GM12864 (cell line): ENCODE results near the gene TLR8.

Source experiments
- DNase-seq: peaks from one replicate; pipeline ENCODE4 v3.0.0-alpha.2; 2011; ENCODE audit warnings: low read depth
- H3K4me3 ChIP-seq: 2 replicates; pipeline ENCODE4 v1.5.1; 2011; ENCODE audit warnings: mild to moderate bottlenecking, low read depth, low read length, control low read depth
- TF ChIP-seq, protein P1 (sequence below): IDR thresholded peaks from 2 replicates; pipeline ENCODE4 v1.5.1; 2011; ENCODE audit warnings: low read depth, mild to moderate bottlenecking, moderate library complexity, low read length, control low read depth, inconsistent platforms; ENCODE audit errors: missing control alignments

The TLR8 gene

DNA sequence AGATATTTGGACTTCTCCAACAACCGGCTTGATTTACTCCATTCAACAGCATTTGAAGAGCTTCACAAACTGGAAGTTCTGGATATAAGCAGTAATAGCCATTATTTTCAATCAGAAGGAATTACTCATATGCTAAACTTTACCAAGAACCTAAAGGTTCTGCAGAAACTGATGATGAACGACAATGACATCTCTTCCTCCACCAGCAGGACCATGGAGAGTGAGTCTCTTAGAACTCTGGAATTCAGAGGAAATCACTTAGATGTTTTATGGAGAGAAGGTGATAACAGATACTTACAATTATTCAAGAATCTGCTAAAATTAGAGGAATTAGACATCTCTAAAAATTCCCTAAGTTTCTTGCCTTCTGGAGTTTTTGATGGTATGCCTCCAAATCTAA, 19.3 kb upstream of the TLR8 start:
- no peak overlapping the region for H3K4me3 ChIP-seq
- no peak for DNase-seq
- TF ChIP-seq, protein P1, sequence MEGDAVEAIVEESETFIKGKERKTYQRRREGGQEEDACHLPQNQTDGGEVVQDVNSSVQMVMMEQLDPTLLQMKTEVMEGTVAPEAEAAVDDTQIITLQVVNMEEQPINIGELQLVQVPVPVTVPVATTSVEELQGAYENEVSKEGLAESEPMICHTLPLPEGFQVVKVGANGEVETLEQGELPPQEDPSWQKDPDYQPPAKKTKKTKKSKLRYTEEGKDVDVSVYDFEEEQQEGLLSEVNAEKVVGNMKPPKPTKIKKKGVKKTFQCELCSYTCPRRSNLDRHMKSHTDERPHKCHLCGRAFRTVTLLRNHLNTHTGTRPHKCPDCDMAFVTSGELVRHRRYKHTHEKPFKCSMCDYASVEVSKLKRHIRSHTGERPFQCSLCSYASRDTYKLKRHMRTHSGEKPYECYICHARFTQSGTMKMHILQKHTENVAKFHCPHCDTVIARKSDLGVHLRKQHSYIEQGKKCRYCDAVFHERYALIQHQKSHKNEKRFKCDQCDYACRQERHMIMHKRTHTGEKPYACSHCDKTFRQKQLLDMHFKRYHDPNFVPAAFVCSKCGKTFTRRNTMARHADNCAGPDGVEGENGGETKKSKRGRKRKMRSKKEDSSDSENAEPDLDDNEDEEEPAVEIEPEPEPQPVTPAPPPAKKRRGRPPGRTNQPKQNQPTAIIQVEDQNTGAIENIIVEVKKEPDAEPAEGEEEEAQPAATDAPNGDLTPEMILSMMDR, result no peak

DNA sequence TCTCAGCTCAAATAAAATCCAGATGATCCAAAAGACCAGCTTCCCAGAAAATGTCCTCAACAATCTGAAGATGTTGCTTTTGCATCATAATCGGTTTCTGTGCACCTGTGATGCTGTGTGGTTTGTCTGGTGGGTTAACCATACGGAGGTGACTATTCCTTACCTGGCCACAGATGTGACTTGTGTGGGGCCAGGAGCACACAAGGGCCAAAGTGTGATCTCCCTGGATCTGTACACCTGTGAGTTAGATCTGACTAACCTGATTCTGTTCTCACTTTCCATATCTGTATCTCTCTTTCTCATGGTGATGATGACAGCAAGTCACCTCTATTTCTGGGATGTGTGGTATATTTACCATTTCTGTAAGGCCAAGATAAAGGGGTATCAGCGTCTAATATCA, 18.7 kb upstream of the TLR8 start:
- TF ChIP-seq, protein P1, result no peak
- no peak overlapping the region for H3K4me3 ChIP-seq
- no peak for DNase-seq

DNA sequence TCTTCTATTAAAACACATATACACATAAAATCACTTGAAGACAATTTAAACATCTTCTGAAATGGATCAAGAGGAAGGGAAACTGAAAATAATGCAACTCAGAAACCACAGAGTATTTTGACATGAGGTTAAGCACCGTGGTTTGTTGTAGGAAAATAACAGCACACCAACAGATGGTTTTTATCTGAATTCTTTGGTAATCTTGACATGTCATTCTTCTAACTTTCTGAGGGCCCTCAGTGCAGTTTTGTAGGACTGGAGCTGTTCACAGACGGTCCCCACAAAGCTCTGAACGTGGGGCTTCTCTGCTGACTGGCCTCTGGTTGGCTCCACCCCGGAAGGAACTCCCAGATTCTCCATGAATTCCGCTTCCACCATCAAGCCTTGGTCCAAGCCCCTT, 16.0 kb upstream of the TLR8 start:
- TF ChIP-seq, protein P1, result no peak

DNA sequence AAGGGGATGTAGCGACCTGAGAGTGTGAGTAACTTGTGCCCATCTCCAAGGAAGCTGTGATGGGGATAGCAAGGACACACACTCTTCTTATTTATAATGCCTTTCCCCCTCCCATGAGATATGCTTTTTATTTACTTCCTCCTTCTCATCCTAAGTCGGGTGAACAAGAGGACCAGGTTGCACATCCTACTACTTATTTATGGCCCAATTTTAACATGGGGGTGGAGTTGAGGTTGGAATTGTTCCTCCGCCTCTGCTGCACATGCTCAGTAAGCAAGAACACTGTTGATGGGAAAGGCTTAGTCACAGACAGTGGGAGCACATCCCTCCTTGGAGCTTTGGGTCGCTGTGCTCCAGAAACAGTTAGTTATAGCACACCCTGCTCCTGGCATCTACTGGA, 15.2 kb upstream of the TLR8 start:
- no peak for DNase-seq
- no peak overlapping the region for H3K4me3 ChIP-seq
- TF ChIP-seq, protein P1, result no peak

More for the DNA sequence above, 16.0 kb upstream of the TLR8 start:
- H3K4me3 ChIP-seq, result no peak overlapping the region
- DNase-seq, result peak; percentile 54

DNA sequence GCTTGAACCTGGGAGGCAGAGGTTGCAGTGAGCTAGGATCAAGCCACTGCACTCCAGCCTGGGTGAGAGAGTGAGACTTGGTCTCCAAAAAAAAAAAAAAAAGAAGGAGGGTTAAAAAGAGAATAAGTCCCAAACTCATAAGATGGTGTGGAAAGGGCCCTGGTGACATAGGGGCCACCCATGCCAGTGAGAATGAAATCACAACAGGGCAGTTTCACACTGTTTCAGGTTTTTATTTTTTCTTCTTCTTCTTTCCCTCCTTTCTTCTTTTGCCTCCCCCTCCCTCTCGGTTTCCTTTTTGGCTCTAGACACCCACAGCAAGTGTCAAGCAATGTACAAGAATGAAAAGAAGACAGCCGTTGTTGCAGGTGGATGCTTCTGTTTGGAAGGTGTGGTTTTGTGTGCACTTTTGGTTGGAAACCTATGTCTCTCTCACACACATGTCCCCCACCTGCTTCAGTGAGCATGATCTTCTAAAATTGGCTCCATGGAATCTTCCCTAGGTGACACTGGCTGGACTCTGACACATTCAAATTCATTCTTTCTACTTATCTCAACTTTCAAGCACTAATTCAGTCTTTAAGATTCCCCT, 14.4 kb upstream of the TLR8 start:
- H3K4me3 ChIP-seq, result no peak overlapping the region
- peak; percentile 71 for DNase-seq
- TF ChIP-seq, protein P1, result no peak

DNA sequence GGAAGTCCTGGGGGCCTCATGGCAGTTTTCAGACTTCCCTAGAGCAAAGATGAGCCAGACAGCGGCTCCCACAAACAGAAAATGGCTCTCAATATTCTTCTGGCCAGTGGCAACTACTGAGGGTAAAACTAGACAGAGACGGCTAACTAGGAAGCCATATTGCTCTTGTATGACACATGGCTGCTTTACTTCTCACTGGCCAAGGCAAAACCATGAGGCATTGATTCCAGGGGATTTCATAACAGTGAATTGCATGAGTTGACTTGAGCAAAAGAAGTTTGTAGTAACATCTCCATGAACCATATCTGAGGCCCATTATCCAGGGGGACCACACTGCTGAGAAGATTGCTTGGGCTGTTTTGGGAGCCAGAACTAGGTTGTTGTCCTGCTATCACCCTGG, 13.7 kb upstream of the TLR8 start:
- DNase-seq, result no peak

More for the DNA sequence above, 13.7 kb upstream of the TLR8 start:
- TF ChIP-seq, protein P1, result no peak
- no peak overlapping the region for H3K4me3 ChIP-seq
